ENCODE data around the gene ARHGAP21.
"Not testable (repeated sequence)": the region's sequence is repeated elsewhere in the genome, so short reads cannot be mapped to it uniquely, and the experiment has no call there.

Gene ARHGAP21

DNA sequence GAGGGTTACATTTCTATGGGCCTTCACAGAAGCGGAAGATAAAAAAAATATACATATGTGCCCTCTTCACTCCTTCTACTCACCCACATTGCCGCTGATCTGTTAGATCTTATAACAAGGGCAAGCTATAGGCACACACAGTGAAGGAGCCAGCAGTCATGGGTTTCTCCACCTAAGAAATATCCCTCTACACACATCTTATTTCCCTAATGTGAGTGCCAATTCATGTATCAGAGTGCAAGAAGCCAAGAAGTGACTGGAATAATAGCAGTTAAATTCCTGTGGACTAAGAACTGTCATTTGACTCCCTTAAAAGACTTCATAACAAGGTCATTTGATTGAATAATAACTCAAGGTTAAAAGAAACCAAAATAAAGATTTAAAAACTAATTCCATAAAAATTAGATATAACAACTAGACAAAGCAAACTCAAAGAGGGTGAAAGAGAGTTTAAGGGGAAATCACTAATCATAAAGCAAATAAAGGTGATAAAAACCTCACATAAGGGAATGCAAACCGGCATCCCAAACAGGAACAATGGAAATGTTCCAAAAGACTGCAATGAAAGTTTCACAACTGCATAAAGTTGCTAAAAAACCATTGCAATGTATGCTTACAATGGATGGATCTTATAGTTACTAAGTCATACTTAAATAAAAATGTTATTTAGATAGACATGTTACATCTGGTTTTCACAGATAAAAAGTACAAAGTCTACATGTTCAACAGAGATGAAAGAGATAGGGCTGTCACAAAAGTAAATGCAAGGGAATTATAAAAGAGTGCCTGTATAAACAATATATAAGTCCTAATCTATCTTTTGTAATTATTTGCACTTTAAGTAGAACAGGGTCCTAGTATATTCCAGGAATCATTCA, 42.8 kb downstream of the ARHGAP21 start:
- no peak for DNase-seq

DNA sequence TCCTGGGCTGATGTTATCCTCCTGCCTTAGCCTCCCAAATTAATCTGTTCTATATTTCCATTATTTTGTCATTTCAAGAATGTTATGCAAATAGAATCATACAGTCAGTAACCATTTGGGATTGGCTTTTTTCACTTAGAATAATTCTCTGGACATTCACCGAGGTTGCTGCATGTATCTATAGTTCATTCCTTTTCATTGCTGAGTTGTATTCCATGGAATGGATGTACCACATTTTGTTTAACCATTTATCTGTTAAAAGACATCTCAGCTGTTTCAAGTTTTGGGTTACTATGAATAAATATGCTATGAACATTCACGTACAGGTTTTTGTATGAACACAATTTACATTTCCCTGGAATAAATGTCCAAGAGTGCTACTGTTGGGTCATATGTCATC, 44.9 kb downstream of the ARHGAP21 start:
- DNase-seq = no peak

DNA sequence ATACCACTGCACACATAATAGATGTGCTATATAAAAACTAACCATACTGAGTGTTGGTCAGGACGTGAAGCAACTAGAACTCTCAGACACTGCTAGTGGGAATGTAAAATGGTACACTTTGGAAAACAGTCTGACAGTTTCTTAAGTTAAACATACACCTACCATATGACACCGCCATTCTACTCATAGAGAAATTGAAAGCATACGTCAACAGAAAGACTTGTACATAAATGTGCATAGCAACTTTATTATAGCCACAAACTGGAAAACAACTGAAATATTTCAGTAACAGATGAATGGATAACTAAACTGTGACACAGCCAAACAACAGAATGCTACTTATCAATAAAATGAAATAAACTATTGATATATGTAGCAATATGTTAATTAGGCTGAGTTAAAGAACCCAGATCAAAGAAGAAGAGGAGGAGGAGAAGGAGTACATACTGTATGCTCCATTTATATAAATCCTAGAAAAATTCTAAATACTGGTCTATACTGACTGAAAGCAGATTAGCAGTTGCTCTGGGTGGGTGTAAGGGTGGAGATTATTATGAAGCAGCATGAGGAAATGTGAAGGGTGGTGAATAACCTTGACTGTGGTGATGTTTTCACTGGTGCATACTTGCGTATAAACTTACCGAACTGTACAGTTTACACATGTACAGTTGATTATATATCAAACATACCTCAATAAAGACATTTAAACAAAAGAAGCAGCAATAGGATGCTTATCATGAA, 48.6 kb downstream of the ARHGAP21 start:
- DNase-seq = no peak

DNA sequence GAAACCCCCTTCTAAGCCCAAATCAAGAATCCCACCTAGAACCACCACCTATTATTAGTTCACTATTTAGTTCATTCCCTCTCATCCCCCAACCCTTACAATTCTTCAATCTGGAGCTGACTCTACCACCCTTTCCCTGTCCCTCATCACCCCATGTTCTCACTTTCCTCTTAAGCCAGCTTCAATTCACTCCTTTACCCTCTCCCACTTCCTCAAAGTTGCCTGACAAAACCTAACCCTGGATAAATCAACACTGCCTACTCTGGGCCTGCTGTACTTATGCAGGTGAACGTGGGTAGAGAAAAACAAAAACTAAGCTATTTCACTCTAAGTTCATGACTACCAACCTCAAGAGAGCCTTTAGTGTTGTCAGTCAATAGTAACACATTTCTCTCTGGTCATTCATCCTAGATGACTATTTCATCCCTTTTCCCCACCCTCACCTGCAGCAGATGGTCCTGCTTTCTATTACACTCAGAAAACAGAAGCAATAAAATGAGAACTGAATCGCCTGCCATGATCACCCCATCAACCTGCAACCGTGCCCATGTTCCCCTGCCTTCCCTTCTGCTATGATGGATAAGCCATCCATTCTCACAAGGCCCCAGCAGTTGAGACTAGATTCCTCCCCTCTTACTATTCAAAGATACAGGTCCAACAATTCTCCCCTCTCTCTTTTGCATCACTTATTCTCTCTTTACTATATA, 52.6 kb downstream of the ARHGAP21 start:
- DNase-seq = no peak

DNA sequence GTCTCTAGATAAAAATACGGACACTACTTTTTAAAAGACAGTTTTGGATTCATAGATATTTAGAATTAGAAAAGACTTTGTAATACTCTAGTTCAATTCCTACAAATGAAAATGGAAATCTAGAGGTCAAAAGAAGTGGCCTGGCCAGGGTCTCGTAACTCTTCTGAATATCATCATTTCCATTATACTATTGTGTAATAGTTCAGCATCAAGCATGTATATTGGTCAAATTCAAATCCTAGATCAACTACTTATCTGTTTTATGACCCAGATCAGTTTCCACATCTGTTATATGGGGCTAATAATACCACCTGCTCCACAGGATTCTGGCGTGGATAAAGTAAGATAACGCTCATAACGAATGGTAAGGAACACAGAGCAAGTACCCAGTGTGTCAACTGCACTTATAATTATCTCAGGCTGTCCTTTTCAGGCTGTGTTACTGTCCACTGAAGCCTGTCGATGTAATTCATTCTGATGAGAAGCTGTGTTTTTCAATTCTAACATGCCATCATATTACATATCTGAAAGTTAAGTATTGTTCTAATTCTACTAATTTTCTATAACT, 54.3 kb downstream of the ARHGAP21 start:
- no peak for DNase-seq

DNA sequence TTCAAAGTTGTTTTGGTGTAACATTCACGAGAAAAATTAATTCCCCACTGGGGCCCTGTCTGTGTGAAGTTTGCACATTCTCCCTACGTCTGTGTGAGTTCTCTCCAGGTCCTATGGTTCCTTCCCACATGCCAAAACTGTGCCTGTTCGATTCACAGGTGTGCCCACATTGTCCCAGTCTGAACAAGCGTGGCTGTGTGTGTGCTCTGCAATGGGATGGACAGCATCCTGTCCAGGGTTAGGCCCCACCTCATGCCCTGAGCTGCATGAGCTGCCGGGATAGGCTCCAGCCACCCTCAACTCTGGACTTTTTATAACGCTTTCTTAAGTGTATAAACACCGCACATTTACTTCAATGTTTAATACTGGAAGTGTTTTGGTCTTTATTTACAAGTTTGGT, 55.4 kb downstream of the ARHGAP21 start:
- no peak for DNase-seq

DNA sequence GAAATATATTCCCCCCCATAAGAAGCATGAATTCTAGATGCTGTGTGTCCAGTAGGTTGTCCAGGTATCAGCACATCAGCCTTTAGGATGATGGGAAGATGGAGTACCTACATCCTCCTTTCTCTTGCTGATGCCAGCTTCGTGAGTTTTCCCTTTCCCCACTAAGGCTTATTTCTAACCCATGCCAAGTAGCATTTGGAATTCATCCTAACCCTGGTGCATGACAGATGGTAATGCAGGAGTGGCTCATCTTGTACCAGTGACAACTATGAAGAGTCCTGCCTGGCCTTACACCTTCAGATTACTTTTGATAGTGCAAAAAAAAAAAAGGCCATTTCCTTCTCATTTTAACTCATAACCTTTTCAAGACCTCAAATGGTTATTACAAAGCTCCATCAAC, 58.7 kb downstream of the ARHGAP21 start:
- no peak for DNase-seq

DNA sequence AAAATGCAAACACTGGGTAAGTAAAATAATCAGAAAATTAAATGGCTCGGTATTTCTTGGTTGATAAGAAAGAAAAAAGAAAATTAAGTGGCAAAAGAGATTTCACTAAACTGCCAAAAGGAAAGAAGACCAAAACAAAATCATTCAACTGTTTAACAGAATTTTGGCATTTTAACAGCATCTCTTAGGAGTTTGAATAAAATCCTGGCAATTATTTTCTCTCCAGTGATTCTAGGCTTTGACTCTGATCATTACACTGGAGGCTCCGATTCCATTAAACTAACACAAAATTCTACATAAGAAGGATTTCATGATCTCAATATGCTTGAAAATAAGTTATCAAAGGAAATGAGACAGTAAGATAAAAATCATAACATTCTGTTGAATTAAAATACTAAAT, 62.3 kb downstream of the ARHGAP21 start:
- DNase-seq = no peak

DNA sequence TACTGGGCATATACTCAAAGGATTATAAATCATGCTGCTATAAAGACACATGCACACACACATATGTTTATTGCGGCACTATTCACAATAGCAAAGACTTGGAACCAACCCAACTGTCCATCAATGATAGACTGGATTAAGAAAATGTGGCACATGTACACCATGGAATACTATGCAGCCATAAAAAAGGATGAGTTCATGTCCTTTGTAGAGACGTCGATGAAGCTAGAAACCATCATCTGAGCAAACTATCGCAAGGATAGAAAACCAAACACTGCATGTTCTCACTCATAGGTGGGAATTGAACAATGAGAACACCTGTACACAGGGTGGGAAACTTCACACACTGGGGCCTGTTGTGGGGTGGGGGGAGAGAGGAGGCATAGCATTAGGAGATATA, 65.4 kb downstream of the ARHGAP21 start:
- DNase-seq = not testable (repeated sequence)

DNA sequence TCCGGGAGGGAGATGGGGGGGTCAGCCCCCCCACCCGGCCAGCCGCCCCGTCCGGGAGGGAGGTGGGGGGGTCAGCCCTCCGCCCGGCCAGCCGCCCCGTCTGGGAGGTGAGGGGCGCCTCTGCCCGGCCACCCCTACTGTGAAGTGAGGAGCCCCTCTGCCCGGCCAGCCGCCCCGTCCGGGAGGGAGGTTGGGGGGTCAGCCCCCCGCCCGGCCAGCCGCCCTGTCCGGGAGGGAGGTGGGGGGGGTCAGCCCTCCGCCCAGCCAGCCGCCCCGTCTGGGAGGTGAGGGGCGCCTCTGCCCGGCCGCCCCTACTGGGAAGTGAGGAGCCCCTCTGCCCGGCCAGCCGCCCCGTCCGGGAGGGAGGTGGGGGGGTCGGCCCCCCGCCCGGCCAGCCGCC, 67.4 kb downstream of the ARHGAP21 start:
- DNase-seq = not testable (repeated sequence)

DNA sequence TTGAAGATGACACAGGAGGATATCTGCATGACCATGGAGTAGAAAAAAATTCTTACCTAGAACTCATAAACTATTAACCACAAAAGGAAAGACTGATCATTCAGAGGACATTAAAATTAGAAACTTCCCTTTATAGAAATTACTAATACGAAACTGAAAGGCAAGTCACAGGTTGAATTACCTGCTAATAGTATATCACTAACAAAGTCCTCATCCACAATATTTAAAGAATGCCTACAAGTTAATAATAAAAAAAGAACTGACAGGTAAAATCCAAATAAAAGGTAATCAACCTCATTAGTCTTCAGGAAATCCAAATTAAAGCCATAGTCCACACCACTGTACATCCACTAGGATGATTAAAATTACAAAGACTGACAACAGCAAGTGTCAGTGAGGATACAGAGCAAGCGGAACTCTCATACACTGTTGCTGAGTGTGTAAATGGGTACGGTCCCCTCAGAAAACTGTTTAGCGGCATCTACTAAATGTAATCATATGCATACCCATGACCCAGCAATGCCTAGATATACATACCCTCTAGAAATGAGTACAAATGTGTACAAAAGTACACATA, 71.2 kb downstream of the ARHGAP21 start:
- DNase-seq = no peak

DNA sequence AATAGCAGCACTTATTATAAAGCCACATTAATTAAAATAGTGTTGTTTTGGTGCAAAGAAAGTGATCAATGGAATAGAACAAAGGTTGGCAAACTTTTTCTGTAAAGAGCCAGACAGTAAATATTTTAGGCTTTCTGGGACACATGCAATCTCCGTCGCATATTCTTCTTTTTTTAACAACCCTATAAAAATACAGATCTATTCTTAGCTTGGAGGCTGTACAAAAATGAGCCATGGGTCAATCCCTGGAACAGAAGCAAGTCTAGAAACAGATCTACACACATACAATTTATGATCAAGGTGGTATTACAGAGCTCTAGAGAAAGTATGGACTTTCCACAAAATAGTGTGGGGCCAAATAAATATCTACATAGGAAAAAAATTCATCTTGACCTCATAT, 71.8 kb downstream of the ARHGAP21 start:
- no peak for DNase-seq

DNA sequence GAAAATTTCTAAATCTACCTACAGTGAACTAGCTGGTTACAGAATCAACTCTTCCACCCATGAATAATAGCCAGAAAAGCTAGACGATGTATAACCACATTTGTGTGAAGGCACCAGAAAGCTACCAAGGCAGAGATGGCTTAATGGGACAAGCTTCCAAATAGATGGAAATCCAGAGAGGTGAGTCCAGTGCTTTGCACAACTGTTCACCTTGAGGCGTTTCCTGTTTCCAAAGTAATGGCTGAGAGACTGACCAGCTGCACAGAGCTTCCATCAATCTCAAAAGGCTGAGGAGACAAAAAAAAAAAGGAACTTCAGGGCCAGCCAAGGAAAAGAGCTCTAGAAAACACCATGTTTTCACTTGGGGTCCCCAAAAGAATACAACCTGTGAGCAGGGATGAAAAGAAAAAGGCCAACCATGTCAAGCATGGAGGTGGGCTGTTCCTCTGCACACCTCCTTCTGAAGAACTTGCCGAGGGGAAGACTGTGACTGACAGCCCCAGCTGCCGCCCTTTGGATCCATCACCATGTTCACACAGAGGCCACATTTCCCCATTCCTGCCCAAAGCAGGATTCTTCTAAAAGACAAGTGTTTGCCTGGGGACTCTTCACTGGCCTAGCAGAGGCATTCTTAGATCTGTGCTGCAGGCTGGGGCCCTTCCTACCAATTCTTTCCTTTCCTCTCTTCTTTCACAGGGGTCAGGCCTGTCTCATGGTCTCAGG, 72.9 kb downstream of the ARHGAP21 start:
- DNase-seq = no peak

DNA sequence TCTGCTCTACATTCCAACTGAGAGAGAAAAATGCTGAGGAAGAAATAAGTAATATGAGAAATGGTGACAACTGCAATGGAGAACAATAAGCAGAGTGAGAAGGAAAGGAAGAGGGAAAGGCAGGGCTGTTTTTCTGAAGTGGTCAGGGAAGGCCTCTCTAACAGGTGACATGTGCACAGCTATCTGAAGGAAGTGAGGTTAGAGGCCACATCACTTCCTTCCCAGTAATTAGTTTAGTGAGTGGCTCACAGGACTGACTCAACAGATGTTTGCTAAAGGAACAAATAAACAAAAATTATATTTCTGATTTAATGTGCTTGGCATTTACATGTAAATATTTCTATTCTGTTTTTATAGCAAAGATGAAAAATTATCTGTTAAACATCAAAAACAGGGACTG, 77.9 kb downstream of the ARHGAP21 start:
- DNase-seq = no peak

DNA sequence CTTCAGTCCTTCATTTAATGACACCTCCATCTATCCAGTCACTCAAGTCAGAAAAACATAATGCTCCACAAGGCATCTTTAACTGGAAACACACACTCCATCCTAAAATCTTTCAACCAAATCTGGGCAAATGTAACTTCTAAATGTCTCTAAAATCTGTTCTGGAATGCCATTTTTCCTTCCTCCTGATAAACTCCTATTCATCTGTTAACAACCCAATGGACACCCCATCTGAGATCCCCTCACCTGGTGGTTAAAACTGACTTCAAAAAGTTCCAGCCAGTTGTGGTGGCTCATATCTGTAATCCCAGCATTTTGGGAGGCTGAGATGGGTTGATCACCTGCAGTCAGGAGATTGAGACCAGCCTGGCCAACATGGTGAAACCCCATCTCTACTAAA, 78.7 kb downstream of the ARHGAP21 start:
- DNase-seq = no peak

DNA sequence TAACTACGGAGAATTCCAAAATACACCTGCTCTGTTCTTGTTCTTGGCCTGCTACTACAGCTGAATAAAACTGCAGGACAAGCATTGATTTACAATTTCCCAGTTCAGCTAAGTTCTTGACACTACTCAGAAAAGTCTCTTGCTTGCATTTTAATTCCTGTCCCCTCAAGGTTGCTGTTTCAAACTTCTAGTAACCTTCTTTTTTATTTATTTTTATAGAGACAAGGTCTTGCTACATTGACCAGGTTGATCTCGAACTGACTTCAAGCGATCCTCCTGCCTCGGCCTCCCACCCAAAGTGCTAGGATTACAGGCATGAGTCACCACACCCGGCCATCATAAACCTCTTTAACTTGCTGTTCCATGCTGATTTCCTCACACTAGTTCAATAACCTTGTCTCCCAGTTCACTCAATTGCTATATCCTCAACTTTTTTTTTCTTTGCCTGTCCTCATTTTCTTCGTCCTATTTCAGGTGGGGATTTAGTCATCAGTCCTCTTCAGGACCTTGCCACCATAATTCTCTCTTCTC, 79.9 kb downstream of the ARHGAP21 start:
- no peak for DNase-seq

DNA sequence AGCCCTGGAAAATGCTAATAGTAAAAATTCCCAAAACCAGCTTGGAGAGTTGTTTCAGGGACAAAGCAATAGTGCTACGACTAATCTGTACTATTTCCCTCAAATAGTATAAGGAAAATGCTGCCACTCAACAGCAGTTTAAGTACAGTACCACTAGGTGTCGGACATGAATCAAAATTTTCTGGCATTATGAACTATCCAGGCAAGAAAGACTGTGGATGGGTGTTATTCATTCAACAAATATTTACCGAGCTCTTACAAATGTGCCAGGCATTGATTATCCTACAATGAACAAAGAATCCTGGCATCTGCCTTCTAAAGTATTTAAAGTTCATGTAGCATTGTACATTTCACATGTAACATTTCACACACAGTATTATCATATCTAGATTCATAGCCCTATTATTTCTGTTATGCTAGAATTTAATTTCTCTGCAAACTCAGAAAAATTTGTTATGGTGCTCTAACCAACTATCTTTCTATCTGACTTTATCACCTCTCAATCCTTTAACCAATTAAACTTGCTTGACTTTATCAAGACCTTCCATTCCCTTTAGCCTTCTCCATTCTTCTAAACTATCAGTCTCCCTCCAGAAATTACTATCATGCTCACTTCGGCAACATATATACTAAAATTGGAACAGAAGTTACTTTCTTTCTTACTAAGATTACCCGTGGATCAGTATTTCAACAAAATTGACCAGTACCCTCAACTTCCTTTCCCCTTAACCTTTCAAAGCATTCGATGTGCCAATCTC, 80.6 kb downstream of the ARHGAP21 start:
- no peak for DNase-seq

DNA sequence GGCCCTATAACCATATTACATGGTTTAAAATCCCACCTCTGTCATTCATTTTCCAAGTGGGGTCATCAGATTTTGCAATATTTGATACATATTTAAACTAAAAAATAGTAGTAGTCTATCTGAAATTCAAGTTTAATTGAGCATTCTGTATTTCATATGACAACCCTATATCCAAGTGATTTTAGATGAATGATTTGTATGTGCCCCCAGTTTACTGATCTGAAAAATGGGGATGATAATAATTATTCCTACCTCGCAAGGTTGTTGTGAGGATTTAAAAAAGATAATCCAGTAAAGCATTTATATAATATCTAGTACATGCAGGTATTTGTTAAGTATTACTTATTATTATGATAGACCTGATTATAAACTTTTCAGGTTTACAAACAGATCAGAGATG, 84.6 kb downstream of the ARHGAP21 start:
- DNase-seq = no peak

DNA sequence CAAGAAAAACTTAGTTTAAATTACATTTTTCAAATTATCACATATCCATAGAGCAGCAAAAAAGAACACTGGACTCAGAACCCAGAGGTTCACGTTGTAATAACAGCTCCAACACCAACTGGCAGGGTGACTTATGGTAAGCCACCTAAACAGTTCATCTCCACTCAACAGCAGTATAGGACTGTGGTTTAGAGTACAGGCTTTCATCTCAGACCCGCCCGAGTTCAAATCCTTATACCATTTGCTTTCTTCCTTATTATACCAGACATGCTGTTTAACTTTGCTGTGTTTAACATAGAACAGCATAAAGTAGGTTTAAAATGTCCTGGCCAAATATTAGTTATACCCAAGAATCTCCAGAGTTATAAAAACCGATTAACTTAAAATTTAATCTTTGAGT, 97.9 kb downstream of the ARHGAP21 start:
- DNase-seq = no peak

DNA sequence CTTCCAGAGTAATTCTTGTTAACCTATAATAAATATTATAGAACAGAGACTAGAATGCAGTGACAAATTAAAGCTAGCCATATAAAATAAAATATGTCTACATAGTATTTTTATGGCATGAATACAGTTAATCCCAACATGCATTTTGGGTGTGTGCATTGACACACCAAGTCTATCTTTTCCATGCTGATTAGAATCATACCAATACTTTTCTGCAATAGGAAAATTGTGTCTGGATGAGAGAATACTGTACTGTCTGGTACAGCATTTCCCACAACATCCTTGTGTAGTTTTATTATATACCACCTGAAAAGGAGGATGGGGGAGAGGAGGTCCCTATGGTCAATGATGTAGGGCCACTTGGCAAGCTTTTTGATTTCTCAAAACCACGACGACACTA, 100.3 kb downstream of the ARHGAP21 start:
- DNase-seq = no peak

DNA sequence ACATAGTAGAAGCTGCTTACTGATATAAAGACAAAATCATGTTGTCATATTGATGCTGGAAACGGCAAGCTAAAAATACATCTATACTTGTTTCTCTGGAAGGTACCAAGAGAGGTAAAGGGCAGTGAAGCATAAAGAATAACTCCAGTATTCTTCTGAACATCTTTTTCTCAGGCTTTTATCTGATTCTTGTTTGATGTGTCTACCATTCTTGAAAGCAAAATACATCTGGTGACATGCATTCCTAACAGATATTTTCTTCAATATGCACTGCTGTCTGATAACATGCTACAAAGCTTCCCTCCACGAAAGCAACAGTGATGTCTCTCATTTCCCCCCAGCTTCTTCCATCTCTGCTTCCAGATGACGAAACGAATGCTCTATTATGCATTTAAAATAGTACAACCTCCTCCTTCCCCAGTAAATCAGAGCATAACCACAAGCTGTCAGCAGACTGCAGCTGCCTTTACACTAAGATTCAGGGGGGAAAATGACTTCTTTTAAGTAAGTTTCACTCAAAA, 100.8 kb downstream of the ARHGAP21 start:
- DNase-seq = no peak
